Peyer's patch (tissue), 4 donors: ENCODE measurements around the gene KLHDC3.

Experiments used
- POLR2A ChIP-seq, 2 donors: fragments of 450-650 bp; IDR thresholded peaks; one replicate each; pipeline ENCODE4 v1.5.1; 2017; ENCODE audit warnings: antibody characterized with exemption in 2 of 2, mild to moderate bottlenecking in 2 of 2, moderate library complexity in 2 of 2
- TF ChIP-seq, protein P1 (sequence below), 6 experiments: fragments of 450-650 bp in 4 of 6; fragments of 200-600 bp in 2 of 6; sonication (generic) in 1 of 6; IDR thresholded peaks; one replicate each; pipeline ENCODE4 v1.5.1; 2017 to 2019; ENCODE audit warnings: antibody characterized with exemption in 6 of 6, mild to moderate bottlenecking in 3 of 6, moderate library complexity in 1 of 6

DNA sequence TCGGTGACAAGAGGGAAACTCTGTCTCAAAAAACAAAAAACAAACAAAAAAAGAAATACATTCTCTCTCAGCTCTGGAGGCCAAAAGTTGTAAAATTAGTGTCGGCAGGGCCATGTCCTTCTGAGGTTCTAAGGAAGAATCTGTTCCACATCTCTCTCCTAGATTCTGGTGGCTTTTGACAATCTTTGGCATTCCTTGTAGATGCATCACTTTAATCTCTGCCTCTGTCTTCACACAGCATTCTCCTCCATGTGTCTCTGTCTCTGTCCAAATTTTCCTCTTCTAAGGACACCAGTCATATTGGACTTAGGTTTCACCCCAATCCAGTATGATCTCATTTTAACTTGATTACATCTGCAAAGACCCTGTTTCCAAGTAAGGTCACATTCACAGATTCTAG, 20.6 kb upstream of the KLHDC3 start:
- TF ChIP-seq, protein P1, sequence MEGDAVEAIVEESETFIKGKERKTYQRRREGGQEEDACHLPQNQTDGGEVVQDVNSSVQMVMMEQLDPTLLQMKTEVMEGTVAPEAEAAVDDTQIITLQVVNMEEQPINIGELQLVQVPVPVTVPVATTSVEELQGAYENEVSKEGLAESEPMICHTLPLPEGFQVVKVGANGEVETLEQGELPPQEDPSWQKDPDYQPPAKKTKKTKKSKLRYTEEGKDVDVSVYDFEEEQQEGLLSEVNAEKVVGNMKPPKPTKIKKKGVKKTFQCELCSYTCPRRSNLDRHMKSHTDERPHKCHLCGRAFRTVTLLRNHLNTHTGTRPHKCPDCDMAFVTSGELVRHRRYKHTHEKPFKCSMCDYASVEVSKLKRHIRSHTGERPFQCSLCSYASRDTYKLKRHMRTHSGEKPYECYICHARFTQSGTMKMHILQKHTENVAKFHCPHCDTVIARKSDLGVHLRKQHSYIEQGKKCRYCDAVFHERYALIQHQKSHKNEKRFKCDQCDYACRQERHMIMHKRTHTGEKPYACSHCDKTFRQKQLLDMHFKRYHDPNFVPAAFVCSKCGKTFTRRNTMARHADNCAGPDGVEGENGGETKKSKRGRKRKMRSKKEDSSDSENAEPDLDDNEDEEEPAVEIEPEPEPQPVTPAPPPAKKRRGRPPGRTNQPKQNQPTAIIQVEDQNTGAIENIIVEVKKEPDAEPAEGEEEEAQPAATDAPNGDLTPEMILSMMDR (IDR thresholded peaks at IDR 0.05), result no peak
- TF ChIP-seq POLR2A (IDR thresholded peaks at IDR 0.05), result no peak
